HUDEP-2 (cell line): ENCODE measurements around the gene ZGPAT.

Experiments
- DNase-seq, 76 experiments: peaks; one replicate each; lab custom pipeline; 2025; ENCODE audit not compliant: unreplicated experiment in 76 of 76; lab: John Stamatoyannopoulos, UW

The ZGPAT gene

GRCh38 chr20:63777614-63778013, 69.8 kb downstream of the ZGPAT start:
- no peak for DNase-seq

- DNase-seq: no peak
These were observed 70.4 kb downstream of the ZGPAT start for GRCh38 chr20:63778034-63778752.

- no peak for DNase-seq
These were observed 71.0 kb downstream of the ZGPAT start for GRCh38 chr20:63778857-63779256.

- peak in 3 of 76 experiments; percentile 4 to 23 (median 14) for DNase-seq
These were observed 73.3 kb downstream of the ZGPAT start for GRCh38 chr20:63781181-63781580.

- DNase-seq: peak in 2 of 76 experiments; percentile 9 to 12
These were observed 74.2 kb downstream of the ZGPAT start for GRCh38 chr20:63782051-63782471.

GRCh38 chr20:63782521-63782971, 74.7 kb downstream of the ZGPAT start:
- DNase-seq: no peak

- DNase-seq: no peak
These were observed 76.1 kb downstream of the ZGPAT start for GRCh38 chr20:63783970-63784369.

GRCh38 chr20:63785691-63786131, 77.9 kb downstream of the ZGPAT start:
- DNase-seq: no peak
